GM12872 (cell line): Measurements from ENCODE around the gene NEURL4.

ENCODE experiments used
- TF ChIP-seq, protein P1 (sequence below): IDR thresholded peaks from 3 replicates; pipeline ENCODE4 v1.5.1; 2011; ENCODE audit warnings: low read depth, mild to moderate bottlenecking, low read length, moderate library complexity; ENCODE audit not compliant: insufficient read depth

The NEURL4 gene

GRCh38 chr17:7314719-7315569 lies 14.2 kb downstream of the NEURL4 start, which contains the start of gene GPS2:
GPS2 (minus strand) TSS chr17:7315360; CDS start chr17:7315052, 308 bp downstream.
- TF ChIP-seq, protein P1, sequence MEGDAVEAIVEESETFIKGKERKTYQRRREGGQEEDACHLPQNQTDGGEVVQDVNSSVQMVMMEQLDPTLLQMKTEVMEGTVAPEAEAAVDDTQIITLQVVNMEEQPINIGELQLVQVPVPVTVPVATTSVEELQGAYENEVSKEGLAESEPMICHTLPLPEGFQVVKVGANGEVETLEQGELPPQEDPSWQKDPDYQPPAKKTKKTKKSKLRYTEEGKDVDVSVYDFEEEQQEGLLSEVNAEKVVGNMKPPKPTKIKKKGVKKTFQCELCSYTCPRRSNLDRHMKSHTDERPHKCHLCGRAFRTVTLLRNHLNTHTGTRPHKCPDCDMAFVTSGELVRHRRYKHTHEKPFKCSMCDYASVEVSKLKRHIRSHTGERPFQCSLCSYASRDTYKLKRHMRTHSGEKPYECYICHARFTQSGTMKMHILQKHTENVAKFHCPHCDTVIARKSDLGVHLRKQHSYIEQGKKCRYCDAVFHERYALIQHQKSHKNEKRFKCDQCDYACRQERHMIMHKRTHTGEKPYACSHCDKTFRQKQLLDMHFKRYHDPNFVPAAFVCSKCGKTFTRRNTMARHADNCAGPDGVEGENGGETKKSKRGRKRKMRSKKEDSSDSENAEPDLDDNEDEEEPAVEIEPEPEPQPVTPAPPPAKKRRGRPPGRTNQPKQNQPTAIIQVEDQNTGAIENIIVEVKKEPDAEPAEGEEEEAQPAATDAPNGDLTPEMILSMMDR = no peak

DNA sequence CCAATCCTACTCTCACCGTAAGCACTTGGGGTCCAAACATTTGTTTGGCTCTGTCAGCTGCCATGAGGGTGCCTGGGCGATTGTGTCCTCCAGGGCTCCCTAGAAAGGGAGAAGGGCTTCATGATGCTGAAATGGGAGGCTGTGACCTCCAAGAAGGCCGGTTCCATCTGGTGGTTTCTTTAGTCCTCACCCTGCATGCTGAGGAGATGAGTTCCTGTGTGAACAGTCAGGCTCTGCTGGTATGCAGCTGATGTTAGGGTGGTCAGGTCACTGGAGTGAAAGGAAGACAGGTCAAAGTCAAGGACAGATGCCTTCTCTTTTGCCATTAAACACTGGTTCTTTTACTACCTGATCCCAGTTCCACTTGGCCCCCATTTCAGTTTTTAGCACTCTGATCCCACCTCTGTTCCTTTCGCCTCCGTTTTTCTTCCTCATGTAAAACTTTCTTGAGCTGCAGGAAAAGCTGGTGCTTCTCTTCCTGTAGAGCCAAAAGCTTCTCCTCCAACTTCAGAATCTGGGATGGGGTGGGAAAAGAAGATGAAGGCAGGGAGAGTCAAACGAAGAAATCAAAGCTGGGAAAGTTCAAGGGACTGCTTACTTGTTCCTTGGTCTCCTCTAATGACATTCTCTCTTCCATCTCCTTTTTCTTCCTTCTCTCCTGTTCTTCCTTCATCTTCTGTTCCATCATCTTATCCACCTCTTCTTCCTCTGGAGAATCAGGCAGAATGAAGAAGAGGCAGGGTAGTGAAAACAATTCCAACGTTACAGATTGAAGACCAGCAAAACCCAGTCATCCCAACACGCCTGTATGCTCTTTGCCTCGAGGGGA lies 15.0 kb downstream of the NEURL4 start:
- TF ChIP-seq, protein P1 = no peak

DNA sequence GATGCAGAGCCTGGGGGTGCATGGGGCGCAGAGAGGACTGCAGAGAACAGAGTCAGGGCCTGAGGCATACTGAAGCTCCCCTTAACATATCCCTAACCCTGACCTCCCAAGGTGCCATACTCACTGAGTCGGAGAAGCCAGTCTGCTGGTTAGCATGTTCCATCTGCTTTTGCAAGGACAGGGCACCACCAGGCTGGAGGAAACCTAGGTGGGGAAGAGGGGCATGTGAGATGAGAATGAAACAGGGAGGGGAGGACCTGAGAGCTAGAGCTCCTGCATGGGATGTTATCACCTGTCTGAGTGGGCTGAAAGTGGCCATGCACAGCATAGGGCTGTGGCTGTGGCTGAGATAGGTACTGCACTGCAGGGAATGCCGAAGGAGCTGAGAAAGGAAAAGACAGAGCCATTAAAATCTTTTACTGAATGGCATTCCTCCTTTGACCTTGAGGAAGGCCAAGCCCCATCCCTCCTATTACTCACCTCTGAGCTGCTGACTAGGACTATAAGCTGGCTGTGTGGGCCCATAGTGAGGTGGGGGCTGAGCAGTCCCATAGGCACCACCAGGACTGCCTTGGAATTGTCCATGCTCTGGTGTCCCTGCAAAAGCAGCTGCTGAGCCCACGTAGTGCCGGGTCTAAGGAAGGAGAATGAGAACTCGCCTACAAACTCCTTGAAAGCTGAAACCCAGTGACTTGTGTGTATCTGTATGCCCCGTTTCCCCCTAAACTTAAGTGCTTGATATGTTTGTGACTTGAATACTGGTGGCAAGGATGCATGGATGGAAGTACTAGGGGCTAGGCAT lies 15.8 kb downstream of the NEURL4 start:
- TF ChIP-seq, protein P1 = peak; percentile 35; the same call in 2 of the 3 replicates

DNA sequence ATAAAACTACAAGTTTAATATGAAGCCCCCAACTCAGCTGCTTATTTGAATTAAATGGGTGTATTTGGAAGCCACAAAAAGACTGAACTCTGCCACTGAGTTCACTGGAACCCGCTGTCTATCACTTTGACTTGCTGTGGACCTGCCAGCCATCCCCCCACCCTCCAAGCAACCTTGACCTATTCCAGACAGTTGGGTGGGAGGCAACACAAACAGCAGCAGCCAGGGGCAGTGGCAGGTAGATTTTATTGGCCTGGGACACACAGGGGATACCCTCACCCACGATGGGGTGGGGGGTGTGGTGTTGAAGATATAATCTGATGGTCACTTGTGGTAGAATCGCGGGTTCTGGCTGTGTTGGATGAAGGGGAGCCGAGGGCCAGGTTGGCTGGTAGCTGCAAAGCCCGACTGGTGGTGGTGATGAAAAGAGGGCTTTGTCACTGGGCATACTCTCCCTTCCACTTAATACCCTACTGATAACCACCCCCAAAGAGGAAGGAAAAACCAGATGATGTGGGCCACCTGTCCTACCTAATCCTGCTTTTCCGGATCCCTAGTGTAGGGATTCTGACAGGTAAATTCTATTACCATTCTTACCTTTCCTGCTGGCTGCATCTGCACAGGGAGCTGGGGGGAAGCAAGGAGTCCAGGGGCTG lies 16.6 kb downstream of the NEURL4 start:
- TF ChIP-seq, protein P1 = no peak

- TF ChIP-seq, protein P1 = no peak
These were observed 17.9 kb downstream of the NEURL4 start for GRCh38 chr17:7311110-7311705.

DNA sequence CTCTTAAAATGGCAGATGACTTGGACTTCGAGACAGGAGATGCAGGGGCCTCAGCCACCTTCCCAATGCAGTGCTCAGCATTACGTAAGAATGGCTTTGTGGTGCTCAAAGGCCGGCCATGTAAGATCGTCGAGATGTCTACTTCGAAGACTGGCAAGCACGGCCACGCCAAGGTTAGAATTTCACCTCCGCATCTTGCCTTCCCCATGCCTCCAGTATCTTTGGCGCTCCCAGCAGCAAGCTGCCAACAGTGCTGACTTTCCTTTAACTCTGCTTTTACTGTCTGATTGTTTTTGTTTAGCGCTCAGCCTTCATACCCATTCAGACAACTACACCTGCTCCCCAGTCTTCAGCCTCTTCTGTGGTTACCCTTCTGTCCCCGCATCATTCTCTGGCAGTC lies 19.5 kb downstream of the NEURL4 start:
- TF ChIP-seq, protein P1 = no peak
